Mesenchymal stem cell (in vitro differentiated cells and primary cell): ENCODE measurements around the gene IL20RB. TPM values are rescaled to one million over a fixed set of nuclear protein-coding genes. Genes with fewer than 3 reads are reported as not detected.
A peak's percentile ranks its signal among the peaks of the same experiment; 100 is the strongest.

ENCODE experiments used
- DNase-seq: peaks from one replicate; pipeline ENCODE4 v3.0.0-alpha.2; 2013
- H2AFZ ChIP-seq: one replicate; pipeline ENCODE4 v1.6.1; 2013; ENCODE audit warnings: low read depth, mild to moderate bottlenecking, control low read depth, inconsistent platforms, low read length, moderate library complexity
- H2AK5ac ChIP-seq: 2 replicates; pipeline ENCODE4 v1.6.1; 2013; ENCODE audit warnings: low read length, moderate library complexity, mild to moderate bottlenecking, inconsistent platforms; ENCODE audit not compliant: severe bottlenecking
- H2BK120ac ChIP-seq: one replicate; pipeline ENCODE4 v1.6.1; 2013; ENCODE audit warnings: low read depth, mild to moderate bottlenecking, inconsistent platforms, low read length, moderate library complexity
- H2BK12ac ChIP-seq, 2 experiments: one replicate each; pipeline ENCODE4 v1.6.1; 2013; ENCODE audit warnings: inconsistent platforms in 2 of 2, low read length in 2 of 2, mild to moderate bottlenecking in 2 of 2, moderate library complexity in 2 of 2, control low read depth in 1 of 2
- H2BK15ac ChIP-seq: one replicate; pipeline ENCODE4 v1.6.1; 2013; ENCODE audit warnings: mild to moderate bottlenecking, low read depth, inconsistent platforms; ENCODE audit not compliant: poor library complexity, severe bottlenecking
- H2BK5ac ChIP-seq: 2 replicates; pipeline ENCODE4 v1.6.1; 2013; ENCODE audit warnings: low read depth, mild to moderate bottlenecking, low read length, control low read depth, inconsistent platforms; ENCODE audit not compliant: poor library complexity, severe bottlenecking
- H3K14ac ChIP-seq, 2 experiments: one replicate each; pipeline ENCODE4 v1.6.1; 2013; ENCODE audit warnings: inconsistent platforms in 2 of 2, low read length in 2 of 2, control low read depth in 1 of 2, mild to moderate bottlenecking in 1 of 2, moderate library complexity in 1 of 2
- H3K18ac ChIP-seq, 2 experiments: one replicate each; pipeline ENCODE4 v1.6.1; 2013; ENCODE audit warnings: inconsistent platforms in 2 of 2, low read length in 2 of 2, control low read depth in 1 of 2, low read depth in 1 of 2, mild to moderate bottlenecking in 1 of 2
- H3K23ac ChIP-seq, 2 experiments: one replicate each; pipeline ENCODE4 v1.6.1; 2013; ENCODE audit warnings: inconsistent platforms in 2 of 2, low read length in 2 of 2, mild to moderate bottlenecking in 2 of 2, moderate library complexity in 2 of 2, control low read depth in 1 of 2
- H3K27ac ChIP-seq: 2 replicates; pipeline ENCODE4 v1.5.1; 2013; ENCODE audit warnings: mild to moderate bottlenecking, moderate library complexity, low read length, control low read depth, inconsistent platforms; ENCODE audit not compliant: poor library complexity, severe bottlenecking
- H3K27me3 ChIP-seq, 2 experiments: 2 replicates each; pipeline versions ENCODE4 v1.6.1 to v1.7.0; 2013; ENCODE audit warnings: low read length in 2 of 2, mild to moderate bottlenecking in 2 of 2, moderate library complexity in 2 of 2, control low read depth in 1 of 2, inconsistent platforms in 1 of 2; ENCODE audit not compliant: control insufficient read depth in 1 of 2, insufficient read depth in 1 of 2
- H3K36me3 ChIP-seq, 2 experiments: 2 replicates each; pipeline versions ENCODE4 v1.6.1 to v1.7.0; 2013; ENCODE audit warnings: low read length in 2 of 2, control low read depth in 1 of 2, inconsistent platforms in 1 of 2, low read depth in 1 of 2, mild to moderate bottlenecking in 1 of 2; ENCODE audit not compliant: insufficient read depth in 2 of 2, control insufficient read depth in 1 of 2
- H3K4ac ChIP-seq, 2 experiments: one replicate each; pipeline ENCODE4 v1.6.1; 2013; ENCODE audit warnings: inconsistent platforms in 2 of 2, low read length in 2 of 2, mild to moderate bottlenecking in 2 of 2, moderate library complexity in 2 of 2, control low read depth in 1 of 2, low read depth in 1 of 2
- H3K4me1 ChIP-seq: 2 replicates; pipeline ENCODE4 v1.6.1; 2013; ENCODE audit warnings: low read depth, low read length, control low read depth; ENCODE audit not compliant: control insufficient read depth, insufficient read depth
- H3K4me2 ChIP-seq: 2 replicates; pipeline ENCODE4 v1.6.1; 2013; ENCODE audit warnings: low read length, mild to moderate bottlenecking, inconsistent platforms; ENCODE audit not compliant: poor library complexity, severe bottlenecking
- H3K4me3 ChIP-seq, 2 experiments: 2 replicates each; pipeline versions ENCODE4 v1.5.1 to v1.7.0; 2013; ENCODE audit warnings: low read length in 2 of 2, mild to moderate bottlenecking in 2 of 2, control low read depth in 1 of 2, low read depth in 1 of 2; ENCODE audit not compliant: insufficient read depth in 1 of 2
- H3K79me1 ChIP-seq: replicated peaks from 2 replicates; pipeline ENCODE4 v1.6.1; 2013; ENCODE audit warnings: mild to moderate bottlenecking, control low read depth, low read length, inconsistent platforms; ENCODE audit not compliant: poor library complexity, severe bottlenecking
- H3K9ac ChIP-seq: 2 replicates; pipeline ENCODE4 v1.7.0; 2013; ENCODE audit warnings: mild to moderate bottlenecking, low read length, moderate library complexity
- H3K9me3 ChIP-seq: 2 replicates; pipeline ENCODE4 v1.7.0; 2013; ENCODE audit warnings: mild to moderate bottlenecking, low read length; ENCODE audit not compliant: control insufficient read depth
- H4K8ac ChIP-seq: one replicate; pipeline ENCODE4 v1.6.1; 2013; ENCODE audit warnings: inconsistent platforms, mild to moderate bottlenecking, low read length, moderate library complexity
- H4K91ac ChIP-seq: one replicate; pipeline ENCODE4 v1.6.1; 2013; ENCODE audit warnings: mild to moderate bottlenecking, low read length, inconsistent platforms
- WGBS: methylation state at CpG from one replicate; pipeline ENCODE4 v1.1.7; 2013; ENCODE audit warnings: mixed read lengths; 5-methylcytosine and 5-hydroxymethylcytosine counted together
- polyA plus RNA-seq, 2 experiments: library from polyadenylated mRNA; stranded (reverse); fragments of 200-250 nt; gene quantifications; one replicate each; pipeline ENCODE4 v1.2.3, GENCODE V29; 2013

The IL20RB gene
- 2.4 TPM for polyA plus RNA-seq (2013, experiment 1 of 2)
- 2.5 TPM for polyA plus RNA-seq (2013, experiment 2 of 2)

- Histone ChIP-seq H3K23ac (no peak within 1 kb of the TSS), H3K4ac (no peak within 1 kb of the TSS), H3K9me3 (no peaks in the 10 kb centered on the region), H2BK15ac (no peak within 1 kb of the TSS), H3K4me1 (peaks cover 9% of the 10 kb centered on the region), H3K14ac (no peak within 1 kb of the TSS), H3K18ac (peak within 1 kb of the TSS in 1 of 2 experiments; percentile 66), H2AFZ (no peak within 1 kb of the TSS), H3K9ac (peak within 1 kb of the TSS; percentile 59), H4K8ac (no peak within 1 kb of the TSS), H3K36me3 (no peaks in the 10 kb centered on the region), H3K4me2 (no peak within 1 kb of the TSS), H3K27ac (no peak within 1 kb of the TSS), H2BK120ac (no peak within 1 kb of the TSS), H3K79me1 (peaks cover 11% of the 10 kb centered on the region), H3K27me3 (no peaks in the 10 kb centered on the region), H2BK12ac (peak within 1 kb of the TSS in 1 of 2 experiments; percentile 52), H2AK5ac (peak within 1 kb of the TSS; percentile 95), H2BK5ac (no peak within 1 kb of the TSS), H3K4me3 (peak within 1 kb of the TSS in 1 of 2 experiments; percentile 29), H4K91ac (no peak within 1 kb of the TSS)
- DNase-seq, result peak; percentile 37
- 81% methylated on average over 7 of the region's 7 CpGs for WGBS
Measured at GRCh38 chr3:136957751-136958288, at the start of gene IL20RB. IL20RB (plus strand) TSS chr3:136957983; CDS start chr3:136958114, 131 bp downstream.

- no peak overlapping the region for H2BK5ac ChIP-seq
- H3K36me3 ChIP-seq, result peaks cover 4 to 5% of the 10 kb centered on the region in 2 experiments
- H2BK120ac ChIP-seq, result no peak overlapping the region
- H2BK12ac ChIP-seq, result no peak overlapping the region
- no peak overlapping the region for H3K4me3 ChIP-seq
- H3K27me3 ChIP-seq, result no peaks in the 10 kb centered on the region
- H3K14ac ChIP-seq, result no peak overlapping the region
- no peak overlapping the region for H3K4ac ChIP-seq
- H3K27ac ChIP-seq, result no peak overlapping the region
- no peak for DNase-seq
- no peak overlapping the region for H4K8ac ChIP-seq
- H2AFZ ChIP-seq, result no peak overlapping the region
- H3K4me1 ChIP-seq, result no peaks in the 10 kb centered on the region
- no peak overlapping the region for H3K9ac ChIP-seq
- no peak overlapping the region for H3K18ac ChIP-seq
- peaks cover 44% of the 10 kb centered on the region for H3K9me3 ChIP-seq
- H3K23ac ChIP-seq, result no peak overlapping the region
- H3K79me1 ChIP-seq, result peaks cover 21% of the 10 kb centered on the region
- 93% methylated on average over 2 of the region's 2 CpGs for WGBS
- H2AK5ac ChIP-seq, result no peak overlapping the region
- no peak overlapping the region for H2BK15ac ChIP-seq
- no peak overlapping the region for H4K91ac ChIP-seq
- H3K4me2 ChIP-seq, result no peak overlapping the region
Measured at GRCh38 chr3:136908297-136908696, 49.5 kb upstream of the IL20RB start.

GRCh38 chr3:136909187-136909586, 48.6 kb upstream of the IL20RB start:
- Histone ChIP-seq H3K9me3 (peaks cover 36% of the 10 kb centered on the region), H3K14ac (no peak overlapping the region), H2AFZ (no peak overlapping the region), H2BK120ac (no peak overlapping the region), H3K79me1 (peaks cover 25% of the 10 kb centered on the region), H3K23ac (no peak overlapping the region), H3K9ac (no peak overlapping the region), H3K4me3 (no peak overlapping the region), H2AK5ac (no peak overlapping the region), H3K4ac (peak overlapping the region in 1 of 2 experiments; percentile 26), H4K8ac (no peak overlapping the region), H3K18ac (no peak overlapping the region), H4K91ac (no peak overlapping the region), H2BK15ac (no peak overlapping the region), H3K27me3 (no peaks in the 10 kb centered on the region), H3K36me3 (peaks cover 4 to 5% of the 10 kb centered on the region in 2 experiments), H2BK12ac (no peak overlapping the region), H3K4me1 (no peaks in the 10 kb centered on the region), H3K4me2 (no peak overlapping the region), H2BK5ac (no peak overlapping the region), H3K27ac (no peak overlapping the region)
- DNase-seq, result no peak
- 86% methylated on average over 3 of the region's 4 CpGs for WGBS

GRCh38 chr3:136910697-136911096, 47.1 kb upstream of the IL20RB start:
- no CpG with 5 or more reads among the region's 2 CpGs for WGBS
- H2BK12ac ChIP-seq, result no peak overlapping the region
- no peak overlapping the region for H3K23ac ChIP-seq

More at GRCh38 chr3:136910697-136911096, 47.1 kb upstream of the IL20RB start:
- no peak overlapping the region for H3K4me2 ChIP-seq
- H3K4ac ChIP-seq, result no peak overlapping the region
- peaks cover 23% of the 10 kb centered on the region for H3K79me1 ChIP-seq
- no peak overlapping the region for H3K4me3 ChIP-seq
- H4K8ac ChIP-seq, result no peak overlapping the region
- no peak overlapping the region for H2BK5ac ChIP-seq
- no peak overlapping the region for H3K27ac ChIP-seq
- DNase-seq, result no peak
- H2BK15ac ChIP-seq, result no peak overlapping the region
- no peaks in the 10 kb centered on the region for H3K4me1 ChIP-seq
- H2AFZ ChIP-seq, result no peak overlapping the region
- H3K14ac ChIP-seq, result no peak overlapping the region
- H3K18ac ChIP-seq, result no peak overlapping the region
- peaks cover 22% of the 10 kb centered on the region for H3K9me3 ChIP-seq
- no peak overlapping the region for H2AK5ac ChIP-seq
- H3K36me3 ChIP-seq, result peaks cover 4 to 5% of the 10 kb centered on the region in 2 experiments
- no peak overlapping the region for H3K9ac ChIP-seq
- no peak overlapping the region for H4K91ac ChIP-seq
- H3K27me3 ChIP-seq, result no peaks in the 10 kb centered on the region
- H2BK120ac ChIP-seq, result no peak overlapping the region
